ENCODE measurements around the gene NT5C1A.

The NT5C1A gene

DNA sequence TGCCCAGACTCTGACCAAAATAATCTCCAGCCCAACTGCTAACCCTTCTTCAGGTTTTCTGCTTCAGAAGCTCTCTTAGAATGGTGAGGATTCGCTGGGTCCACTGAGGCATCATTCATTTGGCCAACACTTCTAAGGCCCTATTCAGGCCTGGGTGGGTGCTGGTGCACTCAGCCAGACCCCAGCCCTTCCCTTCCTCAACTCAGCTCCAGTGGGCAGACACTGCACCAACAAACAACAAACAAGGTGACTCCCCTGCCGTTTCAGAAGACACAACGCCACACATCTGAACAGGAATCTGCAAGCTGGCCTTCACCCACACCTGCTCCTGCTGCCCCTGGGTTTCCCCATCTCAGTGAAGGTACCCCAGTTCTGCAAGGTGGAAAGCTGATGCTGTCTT is 38.5 kb downstream of the NT5C1A start:
- DNase-seq = no peak

GRCh38 chr1:39632682-39633417 is 39.1 kb downstream of the NT5C1A start:
- peak; percentile 21 for DNase-seq

DNA sequence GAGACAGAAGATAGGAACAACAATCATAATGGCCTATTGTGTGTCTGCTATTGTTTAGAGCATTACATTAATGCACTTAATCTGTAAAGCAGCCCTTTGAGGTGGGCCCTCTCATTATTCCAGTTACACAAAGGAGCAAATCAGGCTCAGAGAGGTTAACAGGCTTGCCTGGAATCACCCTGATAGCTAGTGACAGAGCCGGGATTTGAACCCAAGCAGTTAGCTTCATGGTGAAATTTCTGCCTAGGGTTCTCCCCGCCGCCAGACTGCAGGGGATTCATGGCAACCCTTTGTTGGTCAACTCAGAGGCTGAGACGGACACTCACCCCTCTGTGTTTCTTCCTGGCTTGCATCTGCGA is 39.6 kb downstream of the NT5C1A start:
- no peak for DNase-seq

- DNase-seq = no peak
These were observed 40.3 kb downstream of the NT5C1A start for GRCh38 chr1:39631361-39632322.

- no peak for DNase-seq
These were observed 43.0 kb downstream of the NT5C1A start for GRCh38 chr1:39628807-39629350.

DNA sequence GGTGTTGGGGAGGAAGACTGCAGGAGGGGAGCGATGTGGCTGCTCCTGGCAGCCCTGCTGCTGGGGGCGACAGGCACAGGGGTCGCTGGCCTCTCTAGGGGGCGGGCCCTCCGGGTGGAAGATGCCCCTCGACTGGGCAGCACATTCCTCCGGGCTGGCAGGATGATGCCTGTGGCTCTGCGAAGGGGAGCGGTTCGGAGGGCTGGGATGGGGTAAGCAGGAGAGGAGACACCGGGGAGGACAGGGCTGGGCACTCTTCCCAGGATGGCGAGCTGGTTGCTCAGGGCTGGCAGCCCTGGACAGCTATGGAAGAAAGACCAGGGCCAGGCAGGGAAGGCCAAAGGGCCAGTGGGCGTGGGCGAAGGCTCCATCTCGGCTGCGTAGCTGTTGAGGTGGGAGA is 45.3 kb downstream of the NT5C1A start:
- no peak for DNase-seq

DNA sequence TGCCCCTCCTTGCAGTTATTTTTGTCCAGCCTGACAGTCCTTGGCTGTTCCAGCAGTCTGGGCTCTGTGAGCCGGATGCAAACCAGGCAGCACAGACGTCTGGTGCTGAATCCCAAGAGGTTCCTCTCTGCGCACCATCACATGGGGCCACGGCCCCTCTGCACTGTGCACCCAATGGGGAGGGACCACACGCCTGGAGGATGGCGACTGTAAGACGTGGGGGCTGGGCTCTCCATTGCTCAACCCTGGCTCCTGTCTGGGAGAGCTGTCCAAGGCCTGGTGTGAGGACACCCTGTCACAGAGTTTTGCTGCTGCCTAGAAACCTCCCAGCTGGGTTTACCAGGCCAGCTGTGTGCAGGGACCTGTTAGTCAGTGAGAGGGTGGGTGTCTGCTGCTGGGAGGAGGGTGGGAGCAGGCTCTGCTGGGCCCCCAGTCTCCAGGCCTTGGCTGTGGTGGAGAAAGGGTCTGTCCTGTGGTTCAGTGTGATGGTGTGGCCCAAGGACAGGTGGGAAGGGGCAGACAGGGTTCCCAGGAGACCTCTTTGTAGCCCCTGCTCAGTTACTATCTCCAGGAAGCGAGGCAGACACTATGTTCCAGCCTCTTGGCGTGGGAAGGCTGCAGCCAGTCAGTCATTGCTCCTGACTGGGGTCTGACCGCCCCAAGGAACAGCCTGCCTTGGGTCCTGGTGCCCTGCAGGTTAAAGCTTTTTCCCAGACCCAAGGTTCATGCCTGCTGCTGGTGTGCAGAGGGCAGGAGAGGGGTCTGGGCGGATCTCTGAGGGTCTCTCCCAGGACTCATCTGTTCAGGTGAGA is 46.2 kb downstream of the NT5C1A start:
- DNase-seq = no peak

DNA sequence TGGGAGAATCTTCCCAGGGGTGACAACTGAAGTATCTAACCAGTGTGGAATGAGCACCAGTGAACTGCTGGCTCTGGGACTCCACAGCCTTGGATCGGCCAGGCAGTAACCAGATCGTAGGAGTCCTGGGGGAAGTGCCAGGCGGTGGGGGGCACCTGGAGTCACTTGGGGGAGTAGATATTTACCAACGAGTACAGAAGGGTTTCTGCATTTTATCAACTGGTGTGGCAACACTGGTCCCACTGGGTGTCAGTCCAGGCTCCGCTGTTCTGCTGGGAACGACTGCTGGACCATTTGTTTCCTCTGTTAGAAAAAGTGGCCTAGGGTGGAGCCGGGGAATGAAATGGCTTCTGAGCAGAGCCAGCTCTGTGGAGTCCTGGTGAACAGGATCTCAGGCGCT is 46.9 kb downstream of the NT5C1A start:
- DNase-seq = no peak

- no peak for DNase-seq
These were observed 48.9 kb downstream of the NT5C1A start for GRCh38 chr1:39623053-39623452.

- no peak for DNase-seq
These were observed 49.5 kb downstream of the NT5C1A start for GRCh38 chr1:39622427-39622826.

DNA sequence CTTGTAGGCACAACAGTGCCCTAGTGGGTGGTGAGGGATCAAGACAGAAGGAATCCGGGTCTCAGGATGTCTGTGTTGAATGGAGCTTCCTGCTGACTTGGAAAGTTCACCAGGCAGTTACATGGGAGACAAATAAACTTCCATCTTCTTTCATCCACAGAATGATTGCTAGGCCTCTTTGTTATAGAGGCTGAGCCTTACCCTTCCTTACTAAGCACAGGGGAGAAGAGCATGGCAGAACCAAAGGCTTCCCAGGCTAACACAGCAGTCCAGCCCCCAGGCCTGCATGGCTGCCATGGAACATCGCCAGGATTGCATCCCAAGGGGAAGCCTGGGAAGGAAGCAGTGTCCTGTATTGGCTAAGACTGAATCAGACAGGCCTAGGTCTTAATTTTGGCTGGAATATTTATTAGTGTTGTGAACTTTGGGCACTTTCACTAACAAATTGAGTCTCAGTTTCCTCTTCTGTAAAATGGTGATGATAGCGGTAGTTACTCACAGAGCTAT is 51.2 kb downstream of the NT5C1A start:
- no peak for DNase-seq

DNA sequence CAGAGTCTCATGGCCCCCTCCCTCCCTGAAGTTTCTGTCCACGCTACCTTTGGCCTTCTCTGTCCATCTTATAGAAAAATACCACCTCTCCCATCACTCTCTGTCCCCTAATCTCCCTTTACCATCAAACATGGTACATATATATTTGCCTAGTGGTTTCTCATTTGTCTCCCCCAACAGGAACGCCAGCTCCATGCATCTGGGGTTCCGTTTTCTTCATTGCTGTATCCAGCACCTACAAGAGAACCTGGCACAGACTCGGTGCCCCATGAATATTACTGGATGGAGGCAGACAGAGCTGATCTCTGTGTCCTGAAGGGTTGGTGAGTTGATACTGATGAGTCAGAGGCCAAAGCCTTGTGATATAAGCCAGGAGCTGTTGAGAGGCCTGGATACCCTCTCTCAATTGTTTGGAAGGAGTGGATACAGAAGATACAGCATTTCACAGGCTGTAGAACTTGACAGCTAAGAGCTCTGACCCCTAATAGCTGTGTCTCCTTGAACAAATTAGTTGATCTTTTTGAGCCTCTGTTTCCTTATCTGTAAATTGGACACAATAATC is 54.3 kb downstream of the NT5C1A start:
- DNase-seq = peak; percentile 6

GRCh38 chr1:39615086-39615673 is 56.7 kb downstream of the NT5C1A start:
- DNase-seq = no peak

GRCh38 chr1:39614488-39614887 is 57.4 kb downstream of the NT5C1A start:
- no peak for DNase-seq

DNA sequence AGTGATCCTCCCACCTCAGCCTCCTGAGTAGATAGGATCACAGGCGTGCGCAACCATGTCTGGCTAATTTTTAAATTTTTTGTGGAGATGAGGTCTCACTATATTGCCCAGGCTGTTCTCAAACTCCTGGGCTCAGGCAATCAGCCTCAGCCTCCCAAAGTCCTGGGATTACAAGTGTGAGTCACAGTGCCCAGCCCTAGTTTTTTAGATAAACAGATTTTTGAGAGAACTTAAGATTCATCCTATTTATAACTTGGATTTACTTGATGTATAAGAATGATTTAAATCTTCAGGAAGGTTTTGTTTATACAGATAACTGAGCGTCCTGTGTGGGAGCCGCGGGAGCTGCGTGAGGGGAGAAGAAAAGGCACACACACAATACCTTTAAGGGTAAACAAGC is 58.7 kb downstream of the NT5C1A start:
- DNase-seq = no peak

GRCh38 chr1:39609618-39610331 is 62.1 kb downstream of the NT5C1A start:
- no peak for DNase-seq
